ENCODE measurements around the gene IFFO2. TPM values are rescaled to one million over a fixed set of nuclear protein-coding genes. Genes with fewer than 3 reads are reported as not detected.

Gene IFFO2
- total RNA-seq, 2 donors from 2014 or later = 4.6 to 6.4 TPM

DNA sequence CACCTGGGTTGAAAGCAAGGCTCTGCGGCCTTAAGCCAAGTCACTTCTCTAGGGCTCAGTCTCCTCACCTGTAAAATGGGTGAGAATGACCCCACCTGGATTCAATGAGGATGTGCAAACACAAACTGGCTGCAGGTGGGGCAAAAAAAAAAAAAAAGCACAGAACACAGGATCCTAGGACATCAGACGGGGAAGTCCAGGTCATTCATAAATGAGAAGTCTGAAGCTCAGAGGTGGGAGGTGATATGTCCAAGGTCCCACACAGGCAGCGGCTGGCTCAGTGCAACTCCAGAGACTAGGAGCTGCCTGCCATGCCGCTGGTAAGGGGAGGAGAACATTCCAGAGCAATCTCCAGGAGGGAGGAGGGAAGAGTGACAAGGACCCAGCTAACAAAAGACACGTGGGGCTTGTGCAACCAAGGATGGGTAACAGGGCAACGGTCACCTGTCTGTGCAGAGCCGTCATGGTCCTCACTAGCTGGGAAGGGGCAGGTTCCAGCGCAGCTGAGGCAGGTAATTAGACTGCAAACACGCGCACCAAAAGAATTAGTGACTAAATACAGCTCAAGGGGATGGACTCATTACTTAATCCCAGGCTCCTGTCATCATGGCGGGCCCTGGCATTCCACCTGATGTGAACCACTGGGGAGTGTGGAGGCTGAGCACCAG lies 19.5 kb downstream of the IFFO2 start:
- no peaks in the 10 kb centered on the region for H3K36me3 Mint-ChIP-seq (ENCODE audit: low read depth)
- H3K27me3 Mint-ChIP-seq (ENCODE audit: insufficient read depth) = no peaks in the 10 kb centered on the region
- Histone ChIP-seq H3K4me3 (ENCODE audit: low read length) (no peak overlapping the region), H3K27me3 (ENCODE audit: control insufficient read depth, insufficient read depth, low read length, poor library complexity, severe bottlenecking) (no peaks in the 10 kb centered on the region), H3K27ac (ENCODE audit: low read depth, low read length) (no peak overlapping the region), H3K4me1 (ENCODE audit: control insufficient read depth, insufficient read depth, low read length) (peaks cover 13% of the 10 kb centered on the region), H3K9ac (ENCODE audit: extremely low read depth, low read length, poor library complexity, severe bottlenecking) (no peak overlapping the region), H3K36me3 (ENCODE audit: control insufficient read depth, insufficient read depth, low read length) (no peaks in the 10 kb centered on the region), H3K9me3 (ENCODE audit: control insufficient read depth, low read length) (no peaks in the 10 kb centered on the region)
- DNase-seq = no peak
- no peak overlapping the region for H3K27ac Mint-ChIP-seq
- H3K4me3 Mint-ChIP-seq = no peak overlapping the region
- 83 to 89% methylated on average over 7 to 11 of the region's 11 CpGs for WGBS, 2 experiments (ENCODE audit: insufficient coverage in 1 of 2, insufficient read length in 1 of 2)
- TF ChIP-seq, protein P1, sequence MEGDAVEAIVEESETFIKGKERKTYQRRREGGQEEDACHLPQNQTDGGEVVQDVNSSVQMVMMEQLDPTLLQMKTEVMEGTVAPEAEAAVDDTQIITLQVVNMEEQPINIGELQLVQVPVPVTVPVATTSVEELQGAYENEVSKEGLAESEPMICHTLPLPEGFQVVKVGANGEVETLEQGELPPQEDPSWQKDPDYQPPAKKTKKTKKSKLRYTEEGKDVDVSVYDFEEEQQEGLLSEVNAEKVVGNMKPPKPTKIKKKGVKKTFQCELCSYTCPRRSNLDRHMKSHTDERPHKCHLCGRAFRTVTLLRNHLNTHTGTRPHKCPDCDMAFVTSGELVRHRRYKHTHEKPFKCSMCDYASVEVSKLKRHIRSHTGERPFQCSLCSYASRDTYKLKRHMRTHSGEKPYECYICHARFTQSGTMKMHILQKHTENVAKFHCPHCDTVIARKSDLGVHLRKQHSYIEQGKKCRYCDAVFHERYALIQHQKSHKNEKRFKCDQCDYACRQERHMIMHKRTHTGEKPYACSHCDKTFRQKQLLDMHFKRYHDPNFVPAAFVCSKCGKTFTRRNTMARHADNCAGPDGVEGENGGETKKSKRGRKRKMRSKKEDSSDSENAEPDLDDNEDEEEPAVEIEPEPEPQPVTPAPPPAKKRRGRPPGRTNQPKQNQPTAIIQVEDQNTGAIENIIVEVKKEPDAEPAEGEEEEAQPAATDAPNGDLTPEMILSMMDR (conservative IDR thresholded peaks at IDR 0.05) = no peak
- H3K9me3 Mint-ChIP-seq = no peaks in the 10 kb centered on the region
- peaks cover 31% of the 10 kb centered on the region for H3K4me1 Mint-ChIP-seq

DNA sequence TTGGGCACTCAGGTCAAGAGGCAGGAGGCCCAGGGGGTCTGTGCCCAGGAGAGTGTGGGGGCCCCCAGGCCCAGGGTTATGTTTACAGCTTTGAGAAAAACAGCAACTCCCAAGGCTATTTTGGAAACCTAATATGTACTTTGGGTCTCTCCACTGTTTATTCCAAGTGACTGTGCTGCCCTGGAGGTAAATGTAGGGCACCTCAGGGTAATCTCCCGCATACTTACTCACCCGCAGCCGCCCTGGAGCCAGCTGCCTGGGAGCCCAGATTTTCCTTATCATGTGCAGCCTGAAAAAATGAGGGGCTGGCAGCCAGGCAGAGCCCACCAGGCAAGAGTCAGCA lies 20.0 kb downstream of the IFFO2 start:
- Histone ChIP-seq H3K4me1 (ENCODE audit: control insufficient read depth, insufficient read depth, low read length) (peaks cover 8% of the 10 kb centered on the region), H3K9me3 (ENCODE audit: control insufficient read depth, low read length) (no peaks in the 10 kb centered on the region), H3K27me3 (ENCODE audit: control insufficient read depth, insufficient read depth, low read length, poor library complexity, severe bottlenecking) (no peaks in the 10 kb centered on the region), H3K36me3 (ENCODE audit: control insufficient read depth, insufficient read depth, low read length) (no peaks in the 10 kb centered on the region), H3K27ac (ENCODE audit: low read depth, low read length) (no peak overlapping the region), H3K4me3 (ENCODE audit: low read length) (no peak overlapping the region), H3K9ac (ENCODE audit: extremely low read depth, low read length, poor library complexity, severe bottlenecking) (no peak overlapping the region)
- TF ChIP-seq, protein P1 (conservative IDR thresholded peaks at IDR 0.05) = no peak
- H3K4me1 Mint-ChIP-seq = peaks cover 31% of the 10 kb centered on the region
- 94 to 100% methylated on average over 3 of the region's 3 CpGs for WGBS, 2 experiments (ENCODE audit: insufficient coverage in 1 of 2, insufficient read length in 1 of 2)
- no peaks in the 10 kb centered on the region for H3K27me3 Mint-ChIP-seq (ENCODE audit: insufficient read depth)
- no peaks in the 10 kb centered on the region for H3K9me3 Mint-ChIP-seq
- DNase-seq = no peak
- H3K27ac Mint-ChIP-seq = no peak overlapping the region
- H3K36me3 Mint-ChIP-seq (ENCODE audit: low read depth) = no peaks in the 10 kb centered on the region
- H3K4me3 Mint-ChIP-seq = no peak overlapping the region

DNA sequence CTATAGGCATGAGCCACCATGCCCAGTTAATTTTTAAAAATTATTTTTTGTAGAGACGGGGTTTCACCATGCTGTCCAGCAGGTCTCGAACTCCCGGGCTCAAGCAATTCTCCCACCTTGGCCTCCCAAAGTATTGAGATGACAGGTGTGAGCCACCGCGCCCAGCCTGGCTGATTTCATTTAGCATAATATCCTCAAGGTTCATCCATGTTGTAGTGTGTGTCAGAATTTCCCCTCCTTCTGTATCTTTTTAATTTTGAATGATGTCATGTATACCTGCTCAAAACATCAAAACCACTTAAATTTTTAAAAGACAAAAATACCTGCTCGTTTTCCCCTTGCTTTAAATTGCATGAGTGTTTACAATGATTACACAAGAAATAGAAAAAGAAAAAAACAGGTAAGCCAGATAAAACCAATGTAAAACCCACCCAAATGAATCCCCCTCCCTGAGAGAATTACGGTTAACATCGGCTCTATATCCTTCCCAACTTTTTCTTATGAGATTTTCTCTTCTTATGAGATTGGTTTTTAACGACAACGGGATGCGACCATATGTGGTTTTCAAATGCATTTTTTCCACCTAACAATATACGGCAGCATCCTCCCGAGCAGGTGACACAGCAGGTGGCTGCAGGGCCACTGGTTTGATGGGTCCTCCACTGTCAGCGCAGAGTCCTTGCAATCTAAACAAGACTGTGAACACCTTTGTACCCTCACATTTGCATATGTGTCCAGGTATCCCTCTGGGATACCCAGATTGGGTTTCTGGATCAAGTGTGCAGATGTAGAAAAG lies 22.1 kb downstream of the IFFO2 start:
- no peaks in the 10 kb centered on the region for H3K9me3 Mint-ChIP-seq
- TF ChIP-seq, protein P1 (conservative IDR thresholded peaks at IDR 0.05) = no peak
- Histone ChIP-seq H3K4me1 (ENCODE audit: control insufficient read depth, insufficient read depth, low read length) (peaks cover 5% of the 10 kb centered on the region), H3K4me3 (ENCODE audit: low read length) (no peak overlapping the region), H3K9me3 (ENCODE audit: control insufficient read depth, low read length) (no peaks in the 10 kb centered on the region), H3K27me3 (ENCODE audit: control insufficient read depth, insufficient read depth, low read length, poor library complexity, severe bottlenecking) (no peaks in the 10 kb centered on the region), H3K9ac (ENCODE audit: extremely low read depth, low read length, poor library complexity, severe bottlenecking) (no peak overlapping the region), H3K27ac (ENCODE audit: low read depth, low read length) (no peak overlapping the region), H3K36me3 (ENCODE audit: control insufficient read depth, insufficient read depth, low read length) (no peaks in the 10 kb centered on the region)
- no peak overlapping the region for H3K27ac Mint-ChIP-seq
- no peak for DNase-seq
- 87 to 90% methylated on average over 10 to 13 of the region's 14 CpGs for WGBS, 2 experiments (ENCODE audit: insufficient coverage in 1 of 2, insufficient read length in 1 of 2)
- H3K4me1 Mint-ChIP-seq = peaks cover 26% of the 10 kb centered on the region
- H3K4me3 Mint-ChIP-seq = no peak overlapping the region
- peaks cover 2% of the 10 kb centered on the region for H3K27me3 Mint-ChIP-seq (ENCODE audit: insufficient read depth)
- no peaks in the 10 kb centered on the region for H3K36me3 Mint-ChIP-seq (ENCODE audit: low read depth)

Measured in endodermal cell (in vitro differentiated cells).